ENCODE measurements around the gene CRY1.
"Not testable (repeated sequence)": the region's sequence is repeated elsewhere in the genome, so short reads cannot be mapped to it uniquely, and the experiment has no call there.

Gene CRY1

DNA sequence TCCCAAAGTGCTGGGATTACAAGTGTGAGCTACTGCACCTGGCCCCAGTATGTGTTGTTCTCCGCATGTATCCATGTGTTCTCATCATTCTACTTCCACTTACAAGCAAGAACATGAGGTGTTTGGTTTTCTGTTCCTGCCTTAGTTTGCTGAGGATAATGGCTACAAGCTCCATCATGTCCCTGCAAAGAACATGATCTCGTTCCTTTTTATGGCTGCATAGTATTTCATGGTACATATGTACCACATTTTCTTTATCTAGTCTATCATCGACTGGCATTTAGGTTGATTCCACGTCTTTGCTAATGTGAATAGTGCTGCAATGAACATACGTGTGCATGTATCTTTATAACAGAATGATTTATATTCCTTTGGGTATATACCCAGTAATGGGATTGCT is 97.2 kb downstream of the CRY1 start:
- DNase-seq = not testable (repeated sequence)

DNA sequence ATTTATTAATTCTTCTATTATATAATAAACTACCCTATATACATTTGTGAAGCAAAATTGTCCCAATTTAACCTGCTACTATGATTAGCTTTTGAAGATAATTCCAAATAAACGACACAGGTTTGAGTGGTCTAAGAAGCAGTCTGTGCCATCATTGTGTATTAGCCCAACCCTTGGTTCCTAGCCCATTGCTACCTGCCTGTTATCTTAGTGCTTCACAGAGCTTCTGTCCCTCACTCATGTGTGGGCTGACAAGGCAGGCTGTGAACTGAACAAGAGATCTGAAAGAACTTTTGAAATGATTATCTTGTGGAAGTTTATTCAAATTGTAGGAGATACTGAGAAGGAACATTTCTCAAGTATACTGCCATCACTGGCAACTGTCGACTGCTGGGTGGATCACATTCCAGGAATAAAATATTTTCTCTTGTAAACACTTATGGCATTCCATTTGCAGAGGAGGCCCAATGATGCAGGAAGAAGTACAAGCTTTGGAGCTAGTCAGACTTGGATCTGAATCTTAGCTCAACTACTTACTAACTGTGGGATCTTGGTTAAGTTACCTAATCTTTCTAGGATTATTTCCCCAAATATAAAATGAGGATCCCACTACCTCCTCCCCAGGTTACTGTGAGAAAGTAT is 98.6 kb downstream of the CRY1 start:
- no peak for DNase-seq

DNA sequence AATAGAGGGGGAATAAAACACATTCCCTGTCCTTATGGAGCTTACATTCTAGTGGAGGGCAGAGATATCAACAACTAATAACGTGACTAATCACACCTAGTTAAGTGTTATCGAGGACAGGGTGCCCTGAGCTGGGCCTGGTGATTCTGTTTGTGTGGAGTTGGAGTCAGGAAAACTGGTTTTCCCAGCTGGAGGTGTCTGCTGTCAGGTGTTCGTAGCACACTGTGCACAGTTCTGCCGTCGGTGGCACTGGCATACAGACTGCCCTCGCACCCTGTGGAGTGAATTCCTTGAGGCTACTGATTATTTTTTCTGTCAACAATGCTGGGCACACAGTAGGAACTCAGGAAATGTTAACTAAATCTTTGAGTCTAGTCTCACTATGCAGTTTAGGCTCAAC is 105.5 kb downstream of the CRY1 start:
- DNase-seq = no peak

DNA sequence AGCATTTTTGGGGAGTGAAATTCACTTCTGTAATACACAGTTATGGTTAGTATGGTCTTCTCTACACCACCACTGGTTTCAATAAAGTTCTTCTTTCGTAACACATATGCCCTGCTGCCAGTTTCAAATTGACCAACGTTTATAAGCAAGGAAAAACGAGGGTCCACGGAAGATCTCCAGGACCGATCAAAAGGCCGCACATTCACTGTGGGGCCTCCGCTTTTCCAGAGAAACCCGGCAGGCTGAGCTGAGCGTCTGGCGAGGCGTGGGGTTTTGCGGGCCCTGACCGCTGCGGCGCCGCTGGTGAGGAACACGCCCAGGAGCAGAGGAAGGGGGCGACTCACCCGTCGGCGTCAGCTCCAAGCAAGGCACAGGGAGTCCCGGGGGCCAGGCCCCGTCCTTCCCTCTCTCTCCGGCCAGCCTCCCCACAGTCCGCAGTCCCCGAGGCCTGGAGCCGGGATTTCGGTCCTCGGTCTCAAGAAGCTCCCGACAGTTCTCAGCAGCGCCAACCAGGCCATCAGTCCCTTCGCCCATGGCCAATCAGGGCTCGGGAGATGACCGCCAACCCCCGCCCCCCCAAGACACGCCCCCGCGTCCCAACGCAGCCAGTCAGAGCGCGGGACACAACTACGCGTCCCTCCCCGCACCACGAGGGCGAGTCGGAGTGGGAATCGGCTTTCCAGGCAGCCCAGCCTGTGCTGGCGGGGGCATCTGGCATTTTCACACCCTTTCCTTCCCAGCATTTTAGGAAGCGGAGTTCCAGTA is 106.5 kb downstream of the CRY1 start, which contains the start of gene MTERF2:
Gene MTERF2, minus strand, starts transcription at position 522 of the 765 bp plus-strand sequence. CDS start 8,432 bp downstream, outside the sequence.
- DNase-seq = peak; percentile 94

DNA sequence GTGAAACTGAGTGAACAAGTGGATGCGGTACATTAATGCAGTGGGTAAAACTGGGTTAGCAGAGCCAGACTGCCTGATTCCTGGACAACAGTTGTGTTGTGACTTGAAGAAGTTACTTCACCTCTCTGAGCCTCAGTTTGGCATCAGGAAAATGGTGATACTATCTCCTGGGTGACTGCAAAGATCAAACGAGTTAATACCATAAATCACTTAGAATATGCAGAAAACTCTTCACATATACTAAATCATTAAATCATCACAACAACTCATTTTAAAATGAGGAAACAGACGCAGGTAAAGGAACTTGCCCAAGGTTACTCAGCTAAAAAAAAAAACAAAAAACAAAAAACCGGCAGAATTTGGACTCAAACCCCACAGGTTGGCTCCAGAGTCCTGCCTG is 107.2 kb downstream of the CRY1 start:
- DNase-seq = no peak

DNA sequence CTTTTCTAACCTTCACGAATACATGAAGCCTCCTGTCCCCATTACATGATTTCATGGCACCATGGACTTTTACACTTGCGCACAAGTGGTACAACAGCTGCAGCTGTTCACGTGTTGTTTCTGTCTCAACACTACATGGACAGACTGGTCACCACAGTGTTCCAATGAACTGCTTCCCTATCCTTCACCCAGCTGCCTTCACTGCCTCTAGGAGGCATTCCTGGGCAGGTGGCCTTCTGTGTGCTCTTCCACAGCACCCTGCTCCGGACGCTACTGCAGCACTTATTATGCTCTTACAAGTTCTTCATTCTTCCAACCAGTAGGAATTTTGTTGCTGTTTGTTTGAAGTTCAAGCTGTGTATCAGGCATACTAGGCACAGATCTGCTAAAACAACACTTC is 107.9 kb downstream of the CRY1 start:
- DNase-seq = no peak

DNA sequence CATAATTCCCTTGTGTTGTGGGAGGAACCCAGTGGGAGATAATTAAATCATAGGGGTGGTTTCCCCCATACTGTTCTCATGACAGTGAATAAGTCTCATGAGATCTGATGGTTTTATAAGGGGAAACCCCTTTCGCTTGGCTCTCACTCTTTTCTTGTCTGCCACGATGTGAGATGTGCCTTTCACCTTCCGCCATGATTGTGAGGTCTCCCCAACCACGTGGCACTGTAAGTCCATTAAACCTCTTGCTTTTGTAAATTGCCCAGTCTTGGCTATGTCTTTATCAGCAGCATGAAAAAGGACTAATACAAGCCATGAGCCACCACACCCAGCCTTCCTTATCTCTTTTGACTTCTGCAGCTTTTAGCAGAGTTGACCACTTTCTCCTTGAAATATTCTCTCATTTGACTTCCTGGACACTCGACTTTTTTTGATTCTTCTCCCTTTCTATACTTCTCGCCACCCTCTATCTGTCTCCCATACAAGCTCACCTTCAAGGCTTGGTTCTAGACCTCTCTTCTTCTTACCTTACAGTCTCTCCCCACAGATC is 108.7 kb downstream of the CRY1 start:
- DNase-seq = no peak

DNA sequence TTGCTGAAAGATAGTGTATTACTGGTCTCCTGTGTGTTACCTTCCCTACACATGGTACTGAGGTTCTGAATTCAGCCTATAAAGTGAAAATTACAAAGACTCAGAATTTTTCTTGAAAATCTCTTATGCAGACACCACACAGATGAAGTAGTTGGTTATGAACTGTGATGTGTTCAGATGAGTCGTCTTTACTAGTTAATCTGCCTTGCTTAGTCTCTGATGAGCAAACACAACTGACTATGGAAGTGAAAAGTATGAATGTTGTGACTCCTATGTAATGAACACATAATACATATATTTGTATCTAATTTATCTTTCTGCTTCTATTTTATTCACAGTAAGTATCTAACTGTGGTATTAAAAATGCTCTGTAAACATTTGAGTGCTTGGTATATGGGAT is 111.1 kb downstream of the CRY1 start:
- DNase-seq = no peak

DNA sequence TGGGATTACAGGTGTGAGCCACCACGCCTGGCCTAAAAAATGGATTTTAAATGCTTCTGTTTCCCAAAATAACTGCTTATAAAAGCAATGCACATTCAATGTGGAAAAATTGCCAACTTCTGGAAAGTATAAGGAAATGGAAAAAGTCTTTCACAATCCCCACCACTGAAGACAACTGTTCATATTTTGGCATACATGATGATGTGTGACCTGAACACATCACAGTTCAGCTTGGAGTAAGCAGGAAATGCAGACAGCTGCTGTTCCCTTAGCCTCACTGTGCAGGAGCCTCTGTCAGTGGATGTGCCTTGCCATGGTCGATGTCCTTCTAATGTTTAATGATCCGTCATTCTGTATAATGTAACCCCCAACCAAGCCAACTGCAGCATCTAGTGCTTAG is 111.6 kb downstream of the CRY1 start:
- no peak for DNase-seq

DNA sequence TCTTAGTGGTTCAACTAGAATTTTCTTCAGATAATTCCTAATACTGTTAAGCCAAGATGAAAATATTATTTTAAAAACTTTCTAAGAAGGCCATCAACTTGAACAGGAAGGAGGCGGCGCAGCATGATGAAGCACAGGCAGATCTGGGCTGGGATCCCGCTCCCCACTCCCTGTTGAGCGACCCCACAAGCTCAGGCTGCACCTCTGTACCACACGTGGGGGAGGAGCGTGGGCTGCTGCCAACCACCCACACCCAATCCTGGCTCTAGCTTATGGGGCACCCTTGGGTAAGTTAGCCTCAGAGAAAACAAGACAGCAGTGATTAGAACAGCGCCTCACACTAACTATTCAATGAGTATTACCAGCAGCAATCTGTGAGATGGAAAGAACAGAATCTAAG is 112.4 kb downstream of the CRY1 start:
- no peak for DNase-seq

DNA sequence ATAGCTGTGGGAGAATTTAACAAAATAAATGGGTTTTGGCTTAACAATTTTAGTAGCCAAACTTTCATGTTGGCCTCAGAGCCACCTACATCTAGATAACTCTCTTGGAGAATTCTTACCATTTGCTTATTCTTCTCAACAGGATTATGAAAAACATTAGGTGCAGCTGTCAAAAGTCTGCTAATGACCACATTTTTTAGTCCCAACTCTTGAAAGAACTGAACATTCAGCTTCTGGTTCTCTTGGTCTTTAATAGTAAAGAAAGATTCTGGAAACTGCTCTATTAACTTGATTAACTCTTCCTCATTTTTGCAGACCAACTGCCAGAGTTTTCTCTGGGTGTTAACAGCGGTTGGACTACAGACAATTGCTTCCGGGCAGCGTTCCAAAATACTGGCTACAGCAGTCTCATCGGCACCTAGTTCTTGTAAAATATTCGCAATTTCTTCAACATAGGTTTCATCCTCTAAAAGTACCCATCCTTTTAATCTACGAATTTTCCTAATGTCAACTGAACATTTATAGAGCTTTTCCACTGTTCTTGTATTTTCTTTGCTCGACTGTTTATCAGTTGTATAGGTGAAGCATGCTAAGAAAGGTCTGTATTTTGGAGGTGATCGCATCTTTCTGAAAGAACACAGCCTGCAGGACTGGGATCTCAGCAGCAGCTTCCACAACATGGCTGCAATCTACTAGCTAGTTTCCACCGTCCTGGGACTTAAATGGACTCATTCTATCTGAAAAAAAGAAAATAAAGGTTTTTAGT is 115.1 kb downstream of the CRY1 start:
- no peak for DNase-seq

DNA sequence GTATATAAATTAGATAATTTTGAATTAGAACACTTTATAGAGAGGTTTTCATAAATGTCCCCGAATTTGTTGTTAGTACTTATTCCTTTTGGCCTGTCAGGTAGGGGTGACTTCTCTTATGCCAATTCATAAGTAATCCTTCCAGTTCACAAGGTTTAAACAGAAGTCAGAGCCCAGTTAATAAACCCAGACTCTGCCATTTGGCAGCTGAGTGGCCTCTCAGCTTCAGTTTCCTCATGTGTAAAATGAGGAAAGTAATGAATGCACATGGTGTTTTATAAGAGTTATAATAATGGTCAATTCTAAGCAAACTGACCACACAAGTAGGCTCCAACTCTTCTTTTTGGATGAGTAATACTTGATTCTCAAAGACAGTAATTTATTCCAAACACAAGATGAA is 116.7 kb downstream of the CRY1 start:
- DNase-seq = no peak

DNA sequence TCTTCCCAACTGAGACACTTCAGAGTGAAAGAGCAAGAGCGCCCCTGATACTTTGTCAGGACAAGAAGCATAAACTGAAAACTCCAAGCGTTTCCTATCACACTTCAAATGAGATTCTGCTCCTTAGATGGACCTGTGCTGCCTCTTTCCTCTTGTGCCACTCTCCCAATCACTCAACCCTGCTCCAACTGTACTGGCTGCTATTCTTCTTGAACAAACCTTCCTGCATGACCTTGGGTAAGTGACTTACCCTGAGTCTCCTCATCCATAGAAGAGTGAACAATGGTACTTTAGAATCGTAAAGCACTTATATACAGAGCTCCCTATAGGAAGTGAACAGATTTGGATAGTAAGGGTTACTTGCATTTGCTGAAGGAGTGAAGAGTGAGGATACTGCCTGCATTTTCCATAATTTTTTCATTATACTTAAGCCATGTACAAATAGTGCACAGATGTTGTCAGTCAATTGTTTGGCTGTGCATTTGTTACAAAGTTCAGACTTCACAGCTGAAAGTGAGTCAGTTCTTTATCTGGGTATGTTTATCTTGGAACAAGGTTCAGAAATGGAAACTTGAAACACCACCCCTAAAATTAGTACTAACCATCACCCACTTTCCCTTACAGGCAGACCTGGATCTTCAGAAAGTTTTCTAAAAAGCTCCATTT is 117.2 kb downstream of the CRY1 start:
- DNase-seq = no peak

DNA sequence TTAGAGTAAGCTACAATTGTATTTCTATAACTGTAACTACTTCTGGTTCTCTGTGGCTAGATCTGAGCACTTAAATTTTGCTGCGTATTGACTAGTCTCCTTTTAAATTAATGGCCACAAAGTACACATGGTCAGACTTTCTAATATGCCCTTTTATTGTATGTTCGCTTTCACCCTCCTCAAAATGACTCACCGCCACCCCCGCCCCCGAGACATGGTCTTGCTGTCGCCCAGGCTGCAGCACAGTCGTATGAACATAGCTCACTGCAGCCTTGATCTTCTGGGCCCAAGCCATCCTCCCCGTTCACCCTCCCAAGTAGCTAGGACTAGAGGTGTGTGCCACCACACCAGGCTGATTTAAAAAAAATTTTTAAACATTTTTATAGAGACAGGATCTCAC is 118.3 kb downstream of the CRY1 start:
- no peak for DNase-seq

DNA sequence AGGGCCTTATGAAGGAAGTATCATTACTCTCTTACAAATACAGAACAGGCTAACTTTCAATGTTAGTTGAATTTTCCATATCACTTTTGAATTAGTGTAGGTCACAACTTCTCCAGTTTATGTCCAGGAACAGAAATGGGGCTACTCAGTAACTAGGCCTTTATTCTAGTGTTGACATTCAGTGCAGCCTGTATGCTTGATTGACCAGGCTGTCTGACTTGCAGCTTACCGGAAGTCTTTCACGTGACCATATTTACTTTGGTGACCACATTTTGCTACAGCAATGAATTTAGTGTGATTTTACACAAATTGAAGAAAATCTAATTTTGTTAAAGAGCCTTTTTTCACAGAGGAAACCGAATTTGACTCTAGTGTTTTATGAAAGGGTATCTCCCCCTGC is 118.8 kb downstream of the CRY1 start:
- DNase-seq = no peak

DNA sequence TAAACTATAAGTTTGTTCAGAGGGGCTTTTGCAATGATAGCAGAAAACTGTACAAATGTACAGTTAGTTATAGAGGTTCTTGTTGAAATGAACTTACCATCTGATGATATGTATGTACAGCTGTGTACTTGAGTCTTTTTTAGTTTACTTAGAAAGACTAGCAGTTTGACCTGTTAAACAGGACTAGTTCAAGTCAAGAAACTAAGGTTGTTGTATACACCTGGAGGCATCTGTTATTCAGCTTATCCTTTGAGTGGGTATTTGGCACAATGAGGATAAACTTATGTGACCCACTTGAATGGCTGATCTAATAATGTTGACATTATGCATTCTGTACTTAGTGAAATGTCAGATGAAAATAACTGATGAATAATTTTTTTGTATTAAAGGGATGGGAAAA is 119.8 kb downstream of the CRY1 start:
- DNase-seq = no peak

DNA sequence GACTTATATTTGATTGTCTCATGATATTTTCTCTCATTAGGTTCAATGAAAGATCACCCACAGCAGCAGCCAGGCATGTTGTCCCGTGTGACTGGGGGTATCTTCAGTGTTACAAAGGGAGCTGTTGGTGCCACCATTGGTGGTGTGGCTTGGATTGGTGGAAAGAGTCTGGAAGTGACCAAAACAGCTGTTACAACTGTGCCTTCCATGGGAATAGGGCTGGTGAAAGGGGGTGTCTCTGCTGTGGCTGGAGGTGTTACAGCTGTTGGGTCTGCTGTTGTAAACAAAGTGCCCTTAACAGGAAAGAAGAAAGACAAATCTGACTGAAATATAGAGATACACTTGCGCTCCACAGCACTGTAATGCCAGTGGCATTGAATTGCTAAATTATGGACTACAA is 122.3 kb downstream of the CRY1 start:
- no peak for DNase-seq

DNA sequence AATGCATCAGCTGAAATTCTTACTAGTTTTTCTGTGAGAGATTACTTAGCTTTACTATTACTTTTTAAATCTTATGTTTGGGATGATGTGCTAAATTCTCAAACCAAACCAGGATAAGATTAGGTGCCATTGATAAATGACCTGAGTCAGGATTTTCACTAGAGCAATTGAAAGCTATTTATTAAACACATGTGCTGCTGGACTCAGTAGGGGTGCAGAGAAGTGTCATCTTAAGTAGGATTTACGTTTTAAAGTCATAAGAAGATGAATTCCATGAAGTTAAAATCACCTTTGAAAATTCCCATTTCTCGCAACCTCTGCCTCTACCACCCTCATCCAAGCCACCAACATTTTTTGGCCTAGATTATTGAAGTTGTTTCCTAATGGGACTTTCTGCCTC is 128.8 kb downstream of the CRY1 start:
- no peak for DNase-seq

DNA sequence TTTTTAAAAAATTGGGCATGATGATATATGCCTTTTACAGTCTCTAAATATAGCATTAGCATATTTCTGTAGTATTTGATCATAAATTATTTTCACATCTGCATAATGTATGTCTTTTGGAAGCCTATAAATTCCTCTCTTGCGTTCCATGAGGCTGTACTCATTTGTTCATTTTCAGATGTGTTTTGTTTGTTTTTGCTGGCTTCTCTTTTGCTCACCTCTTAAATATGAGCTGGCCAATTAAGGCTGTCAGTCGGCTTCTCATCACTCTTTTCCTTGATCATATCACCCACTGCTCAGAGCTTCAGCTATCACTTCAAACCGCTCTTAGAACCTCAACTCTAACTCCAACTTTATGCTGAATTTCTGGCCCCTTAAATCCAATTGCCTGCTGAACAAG is 131.1 kb downstream of the CRY1 start:
- no peak for DNase-seq

DNA sequence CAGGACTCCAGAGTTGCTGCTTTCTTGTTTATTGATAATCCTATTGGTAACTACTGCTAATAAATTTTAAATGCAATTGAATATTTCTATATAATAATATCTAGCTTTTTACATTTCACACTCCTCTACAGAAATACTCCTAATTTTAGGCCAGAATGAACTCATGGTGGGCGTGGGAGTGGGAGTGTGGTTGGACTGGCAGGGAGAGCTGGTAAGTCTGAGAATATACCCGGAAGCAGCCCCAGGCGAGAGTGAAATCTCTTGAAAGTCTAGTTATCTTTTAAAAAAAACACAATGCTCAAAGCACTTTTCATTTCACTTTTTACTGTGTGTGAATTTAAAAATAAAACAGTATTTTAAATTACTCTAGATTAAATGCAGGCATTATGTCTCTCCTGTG is 132.9 kb downstream of the CRY1 start:
- no peak for DNase-seq

DNA sequence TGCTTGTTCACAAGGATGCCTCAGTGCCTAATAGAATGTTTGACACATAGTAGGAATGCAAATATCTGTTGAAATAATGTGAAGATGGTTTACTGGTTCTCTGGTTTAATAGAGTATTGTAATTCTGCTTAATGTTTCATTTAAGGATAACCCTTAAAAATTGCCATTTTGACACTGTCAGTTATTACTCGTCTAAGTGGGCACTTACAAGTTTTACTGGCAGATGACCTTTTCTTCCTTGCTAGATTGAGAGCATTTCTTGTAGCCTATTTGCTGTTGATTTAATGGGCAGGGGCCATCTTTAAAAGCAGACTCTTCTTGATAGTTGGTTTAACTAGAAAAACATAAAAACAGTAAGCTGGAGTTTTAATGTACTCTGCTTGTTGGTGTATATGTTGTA is 135.8 kb downstream of the CRY1 start:
- DNase-seq = no peak

DNA sequence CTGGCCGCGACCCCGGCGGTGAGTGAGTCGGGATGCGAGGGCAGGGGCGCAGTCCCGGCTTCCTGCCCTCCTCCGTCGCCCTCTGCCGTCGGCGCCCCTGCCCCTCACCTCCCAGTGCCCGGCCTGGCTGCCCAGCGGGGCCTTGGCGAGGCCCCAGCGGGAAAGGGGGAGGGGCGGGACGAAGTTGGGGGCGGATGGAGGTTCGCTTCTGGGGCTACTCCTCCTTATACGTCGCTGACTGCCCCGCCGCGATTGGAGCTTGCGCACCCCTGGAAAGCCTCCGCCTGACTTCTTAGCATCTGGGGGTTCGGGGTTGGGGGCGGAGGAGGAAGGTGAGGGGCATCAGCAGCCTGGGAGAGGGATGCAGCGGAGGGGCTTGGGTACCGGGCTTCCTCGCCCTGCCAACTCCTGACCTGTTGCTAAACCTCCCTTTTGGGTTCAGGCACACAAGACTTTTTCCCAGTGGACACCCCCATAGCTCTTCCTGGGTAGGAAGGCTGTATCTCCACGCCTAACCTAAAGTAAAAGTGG is 137.2 kb downstream of the CRY1 start:
- DNase-seq = peak; percentile 45

Data from suppressor macrophage treated with lipopolysaccharide for 4 hours (primary cell).